ENCODE data around the gene RIN3.

Gene RIN3

DNA sequence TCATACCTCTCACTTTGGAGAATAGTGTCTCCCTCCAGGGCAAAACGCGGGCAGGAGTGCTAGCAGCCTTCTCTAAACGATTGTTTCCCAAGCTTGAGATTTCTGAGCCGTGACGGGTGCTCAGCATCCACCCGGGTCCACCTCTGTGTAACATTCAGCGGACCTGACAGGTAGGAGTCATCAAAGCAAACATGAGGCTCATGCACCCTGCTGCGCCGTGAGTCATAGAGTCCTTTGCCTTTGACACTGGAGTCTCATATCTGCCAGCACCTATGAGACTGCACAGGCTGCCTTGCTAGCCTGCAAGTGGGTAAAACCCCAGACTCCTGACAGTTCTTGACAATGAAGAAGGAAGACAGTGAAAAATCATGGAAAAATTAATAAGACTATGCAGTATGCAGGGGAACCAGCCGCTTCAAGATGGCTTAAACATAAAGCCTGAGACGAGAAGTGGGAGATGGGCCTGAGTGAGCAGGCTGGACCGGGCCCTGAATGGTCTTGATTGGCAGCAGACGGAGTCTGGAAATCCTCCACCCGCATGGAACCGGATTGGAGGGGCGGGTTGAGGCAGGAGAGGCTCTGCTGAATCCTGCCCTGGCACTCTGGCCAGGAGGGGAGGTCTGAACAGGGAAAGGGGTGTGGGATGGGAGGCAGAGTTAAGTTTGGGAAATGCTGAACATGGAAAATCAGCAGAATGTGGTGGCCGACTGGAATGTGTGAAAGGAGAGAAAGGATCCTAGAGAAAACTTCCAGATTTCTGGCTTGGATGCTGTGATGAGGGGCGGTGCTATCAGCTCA lies 180.6 kb downstream of the RIN3 start:
- DNase-seq, result no peak

GRCh38 chr14:92694807-92695206 lies 181.2 kb downstream of the RIN3 start:
- DNase-seq, result no peak

- DNase-seq, result no peak
These were observed 182.0 kb downstream of the RIN3 start for GRCh38 chr14:92695562-92695961.

DNA sequence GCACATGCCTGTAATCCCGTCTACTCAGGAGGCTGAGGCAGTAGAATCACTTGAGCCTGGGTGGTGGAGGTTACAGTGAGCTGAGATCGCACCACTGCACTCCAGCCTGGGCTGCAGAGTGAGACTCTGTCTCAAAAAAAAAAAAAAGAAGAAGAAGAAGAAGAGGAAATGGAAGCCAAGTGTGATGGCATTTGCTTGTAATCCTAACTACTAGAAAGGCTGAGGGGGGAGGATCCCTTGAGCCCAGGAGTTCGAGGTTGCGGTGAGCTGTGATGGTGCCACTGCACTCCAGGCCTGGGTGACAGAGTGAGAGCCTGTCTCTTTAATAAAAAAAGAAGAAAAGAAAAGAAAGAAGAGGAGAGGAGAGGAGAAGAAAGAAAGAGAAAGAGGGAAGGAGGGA lies 182.8 kb downstream of the RIN3 start:
- no peak for DNase-seq

- DNase-seq, result no peak
These were observed 184.8 kb downstream of the RIN3 start for GRCh38 chr14:92698393-92698792.

DNA sequence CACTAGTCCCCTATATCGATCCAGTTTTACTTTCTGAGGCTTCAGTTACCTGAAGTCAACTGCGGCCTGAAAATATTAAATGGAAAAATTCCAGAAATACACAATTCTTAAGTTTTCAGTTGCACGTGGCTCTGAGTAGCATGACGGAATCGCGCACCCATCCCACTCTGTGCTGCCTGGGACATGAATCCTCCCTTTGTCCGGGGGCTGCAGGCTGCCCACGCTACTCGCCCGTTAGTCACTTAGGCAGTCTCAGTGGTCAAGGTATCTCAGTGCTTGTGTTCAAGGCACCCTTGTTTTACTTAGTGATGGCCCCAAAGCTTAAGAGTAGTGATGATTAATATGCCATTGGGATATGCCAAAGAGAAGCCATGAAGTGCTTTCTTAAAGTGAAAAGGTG lies 188.2 kb downstream of the RIN3 start:
- no peak for DNase-seq

DNA sequence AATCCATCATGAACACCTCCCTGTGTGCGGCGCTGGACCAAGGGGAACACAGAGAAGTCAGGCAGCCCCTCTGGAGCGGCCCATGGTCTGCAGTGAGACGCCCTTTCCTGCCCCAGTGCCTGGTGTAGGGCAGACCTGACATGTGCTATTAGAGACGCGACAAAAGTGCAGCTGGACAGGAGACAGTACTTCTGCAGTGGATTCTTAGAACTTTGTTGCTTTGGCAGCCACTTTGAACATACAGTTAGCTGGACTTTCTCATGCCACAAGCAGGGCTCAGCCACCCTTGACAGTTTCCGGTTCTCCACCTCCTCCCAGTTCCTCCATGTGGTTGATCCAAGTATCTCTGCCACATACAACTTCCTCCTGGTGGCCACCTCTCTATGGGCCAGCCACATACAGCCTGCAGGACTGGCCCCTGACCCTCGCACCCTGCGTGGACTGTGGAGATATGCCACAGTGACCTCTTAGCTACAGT lies 188.9 kb downstream of the RIN3 start:
- no peak for DNase-seq

DNA sequence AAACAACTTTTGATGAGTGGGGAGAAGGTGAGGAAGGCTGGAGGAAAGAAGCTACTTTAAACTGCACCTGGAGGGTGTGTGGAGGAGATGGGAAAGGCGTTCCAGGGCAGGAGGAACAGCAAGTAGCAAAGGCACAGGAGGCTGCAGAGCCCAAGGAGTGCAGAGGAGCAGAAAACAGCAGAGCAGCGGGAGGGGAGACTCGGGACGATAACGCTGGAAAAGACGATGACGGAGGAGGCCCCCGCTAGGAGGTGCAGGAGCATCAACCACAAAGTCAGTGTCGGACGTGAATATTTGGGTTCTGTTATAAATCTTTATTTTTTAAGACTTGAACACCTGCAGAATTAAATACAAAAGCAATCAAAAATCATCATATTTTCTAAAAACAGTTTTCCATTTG lies 189.9 kb downstream of the RIN3 start:
- DNase-seq, result no peak

- DNase-seq, result no peak
These were observed 190.6 kb downstream of the RIN3 start for GRCh38 chr14:92704036-92704804.

DNA sequence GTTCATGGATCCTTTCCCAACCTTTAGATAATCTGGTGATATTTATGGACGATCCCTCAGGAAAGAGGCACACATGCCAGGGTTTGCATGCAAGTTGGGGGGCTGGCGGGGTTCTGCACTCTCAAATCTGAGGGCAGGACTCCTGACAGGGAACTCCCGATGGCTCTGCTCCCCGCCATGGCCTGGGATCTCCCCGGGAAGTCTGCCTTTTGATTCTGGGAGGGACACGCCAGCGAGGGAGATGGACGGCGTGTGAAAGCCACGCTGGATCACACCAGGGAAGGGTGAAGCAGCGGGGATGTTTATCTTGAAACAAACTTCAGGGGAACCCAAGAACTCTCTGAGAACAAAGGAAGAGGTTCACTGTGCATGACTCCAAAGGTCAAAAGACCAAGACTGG lies 191.2 kb downstream of the RIN3 start:
- no peak for DNase-seq

DNA sequence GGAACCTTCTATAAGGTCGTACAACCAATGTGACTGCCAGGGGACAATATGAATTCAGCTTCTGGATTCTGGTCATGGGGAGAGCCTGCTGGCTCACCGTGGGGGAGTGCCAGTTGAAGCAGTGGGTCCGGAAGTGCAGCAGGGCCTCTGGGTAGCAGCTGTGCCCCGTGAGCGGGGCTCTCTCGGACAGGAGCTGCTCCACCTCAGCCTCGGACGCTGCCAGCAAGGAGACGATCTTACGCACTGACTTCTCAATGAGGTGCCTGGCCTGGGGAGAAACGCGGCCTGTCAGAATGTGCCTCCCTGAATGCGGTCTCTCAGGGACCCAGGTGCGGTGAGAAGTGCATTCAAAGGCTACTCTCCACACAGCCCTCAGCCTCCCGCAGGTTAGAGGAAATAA lies 192.8 kb downstream of the RIN3 start:
- DNase-seq, result no peak

GRCh38 chr14:92709340-92710000 lies 195.9 kb downstream of the RIN3 start:
- no peak for DNase-seq

GRCh38 chr14:92710001-92710341 lies 196.4 kb downstream of the RIN3 start:
- no peak for DNase-seq

DNA sequence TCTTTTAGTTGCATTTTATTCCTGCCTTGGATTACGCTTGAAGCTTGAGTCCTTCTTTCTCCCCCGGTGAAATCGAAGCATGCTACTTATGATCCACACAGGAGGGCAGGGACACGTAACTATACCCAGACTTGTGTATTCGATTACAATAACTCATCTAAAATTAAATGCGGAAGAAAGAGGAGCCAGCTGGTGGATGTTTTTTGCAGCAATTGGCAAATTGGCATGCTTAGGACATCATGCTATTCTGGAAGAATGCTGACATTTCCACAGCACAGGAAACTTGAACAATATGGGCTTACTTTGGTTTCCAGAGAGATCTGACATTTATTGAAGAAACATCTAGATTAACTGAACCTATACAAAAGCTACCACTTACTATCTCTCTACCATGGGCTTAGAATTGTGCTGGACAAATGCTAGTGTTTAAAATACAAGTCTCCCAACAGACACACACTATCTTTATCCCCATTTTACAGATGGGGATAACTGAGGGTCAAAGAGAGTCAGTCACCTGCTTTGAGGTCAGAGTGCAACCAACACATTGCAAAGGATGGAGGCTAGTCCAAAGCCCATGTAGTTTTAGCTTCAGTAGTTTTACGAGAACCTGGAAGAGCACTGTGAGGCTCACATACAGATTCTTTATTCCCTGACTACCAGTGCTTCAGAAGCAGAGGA lies 198.5 kb downstream of the RIN3 start:
- DNase-seq, result no peak

- no peak for DNase-seq
These were observed 199.1 kb downstream of the RIN3 start for GRCh38 chr14:92712654-92713051.

DNA sequence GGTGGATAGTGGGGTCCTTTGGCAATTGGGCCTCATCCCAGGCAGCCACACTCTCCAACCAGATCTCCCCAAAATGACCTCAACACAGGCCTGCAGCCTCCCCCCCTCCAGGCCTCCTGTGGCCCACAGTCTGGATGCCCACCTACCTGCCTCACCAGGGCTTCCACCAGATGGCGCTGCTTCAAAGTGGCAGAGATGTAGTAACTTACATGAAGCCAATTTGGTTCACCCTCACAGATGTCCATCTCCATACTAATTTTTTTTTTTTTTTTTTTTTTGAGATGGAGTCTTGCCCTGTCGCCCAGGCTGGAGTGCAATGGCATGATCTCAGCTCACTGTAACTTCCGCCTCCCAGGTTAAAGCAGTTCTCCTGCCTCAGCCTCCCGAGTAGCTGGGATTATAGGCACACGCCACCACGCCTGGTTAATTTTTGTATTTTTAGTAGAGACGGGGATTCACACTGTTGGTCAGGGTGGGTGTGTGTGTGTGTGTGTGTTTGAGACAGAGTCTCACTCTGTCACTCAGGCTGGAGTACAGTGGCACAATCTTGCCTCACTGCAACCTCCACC lies 201.2 kb downstream of the RIN3 start:
- DNase-seq, result peak; percentile 66

DNA sequence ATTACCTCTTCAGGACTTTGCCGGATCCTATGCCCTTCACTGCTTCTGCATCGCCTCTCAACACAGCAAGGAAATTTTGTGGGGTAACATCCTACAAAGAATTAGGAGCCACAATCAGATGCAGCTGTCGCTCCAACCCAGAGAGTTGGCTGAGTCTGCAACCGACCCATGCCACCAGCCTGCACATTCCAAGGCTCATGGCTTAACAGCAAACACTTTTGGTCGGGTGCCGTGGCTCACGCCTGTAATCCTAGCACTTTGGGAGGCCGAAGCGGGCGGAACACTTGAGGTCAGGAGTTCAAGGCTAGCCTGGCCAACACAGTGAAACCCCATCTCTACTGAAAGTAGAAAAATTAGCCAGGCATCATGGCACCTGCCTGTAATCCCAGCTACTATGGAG lies 202.6 kb downstream of the RIN3 start:
- DNase-seq, result no peak

GRCh38 chr14:92717571-92718042 lies 204.0 kb downstream of the RIN3 start:
- no peak for DNase-seq

DNA sequence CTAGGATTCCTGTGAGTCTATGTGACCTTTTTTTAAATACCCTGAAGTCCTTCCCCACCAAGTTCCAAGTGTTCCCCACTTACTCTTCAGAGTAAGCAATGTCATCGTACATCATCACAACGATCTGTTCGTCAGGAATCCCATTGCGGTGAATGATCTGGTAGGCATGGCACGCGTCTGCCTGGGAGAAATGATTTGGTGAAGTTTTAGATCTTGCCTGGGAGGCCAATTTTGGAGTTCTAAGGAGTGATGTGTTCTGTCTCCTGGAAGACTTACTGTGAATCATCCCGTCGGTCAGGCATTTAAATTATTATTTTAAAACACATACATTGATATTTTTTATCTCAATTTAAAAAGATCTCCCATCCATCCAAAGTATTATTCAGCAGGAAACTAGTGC lies 205.1 kb downstream of the RIN3 start:
- peak; percentile 56 for DNase-seq

- peak; percentile 19 for DNase-seq
These were observed 205.8 kb downstream of the RIN3 start for GRCh38 chr14:92719421-92719820.

- no peak for DNase-seq
These were observed 206.3 kb downstream of the RIN3 start for GRCh38 chr14:92719890-92720323.

Measured in fibroblast of skin of scalp (primary cell).